Mesendoderm (in vitro differentiated cells): Measurements from ENCODE around the gene ZBTB46.

Experiments
- DNase-seq: peaks from one replicate; pipeline ENCODE4 v3.0.0; 2013
- H2AK5ac ChIP-seq: 2 replicates; pipeline ENCODE4 v1.6.1; 2013; ENCODE audit warnings: low read length, inconsistent platforms
- H2BK120ac ChIP-seq: 2 replicates; pipeline ENCODE4 v1.6.1; 2013; ENCODE audit warnings: low read depth, mild to moderate bottlenecking, low read length, moderate library complexity, mixed read lengths
- H2BK15ac ChIP-seq: replicated peaks from 2 replicates; pipeline ENCODE4 v1.6.1; 2013; ENCODE audit warnings: low read depth, mild to moderate bottlenecking, moderate library complexity
- H2BK5ac ChIP-seq: 2 replicates; pipeline ENCODE4 v1.6.1; 2013; ENCODE audit warnings: low read length, inconsistent platforms
- H3K18ac ChIP-seq: 2 replicates; pipeline ENCODE4 v1.6.1; 2013; ENCODE audit warnings: mild to moderate bottlenecking, low read length, mixed read lengths
- H3K23ac ChIP-seq: one replicate; pipeline ENCODE4 v1.6.1; 2013; ENCODE audit warnings: low read length
- H3K27ac ChIP-seq: 2 replicates; pipeline ENCODE4 v1.5.1; 2013; ENCODE audit warnings: low read depth, mild to moderate bottlenecking, inconsistent platforms, low read length, moderate library complexity
- H3K27me3 ChIP-seq: 2 replicates; pipeline ENCODE4 v1.6.1; 2013; ENCODE audit warnings: low read length, control low read depth, mild to moderate bottlenecking, inconsistent platforms; ENCODE audit not compliant: insufficient read depth, poor library complexity
- H3K36me3 ChIP-seq: 2 replicates; pipeline ENCODE4 v1.6.1; 2013; ENCODE audit warnings: low read length, inconsistent platforms; ENCODE audit not compliant: control insufficient read depth, insufficient read depth
- H3K4ac ChIP-seq: one replicate; pipeline ENCODE4 v1.6.1; 2013; ENCODE audit warnings: low read depth, mild to moderate bottlenecking, low read length, moderate library complexity
- H3K4me1 ChIP-seq: 2 replicates; pipeline ENCODE4 v1.6.1; 2013; ENCODE audit warnings: low read depth, low read length, inconsistent platforms; ENCODE audit not compliant: control insufficient read depth
- H3K4me2 ChIP-seq: 2 replicates; pipeline ENCODE4 v1.6.1; 2013; ENCODE audit warnings: low read length
- H3K4me3 ChIP-seq: 2 replicates; pipeline ENCODE4 v1.5.1; 2013; ENCODE audit warnings: mild to moderate bottlenecking, low read length
- H3K56ac ChIP-seq: one replicate; pipeline ENCODE4 v1.6.1; 2013; ENCODE audit warnings: low read length
- H3K79me1 ChIP-seq: 2 replicates; pipeline ENCODE4 v1.6.1; 2013; ENCODE audit warnings: low read length, inconsistent platforms
- H3K79me2 ChIP-seq: 2 replicates; pipeline ENCODE4 v1.6.1; 2013; ENCODE audit warnings: mild to moderate bottlenecking, low read length; ENCODE audit not compliant: control insufficient read depth, insufficient read depth
- H3K9ac ChIP-seq: 2 replicates; pipeline ENCODE4 v1.6.1; 2013; ENCODE audit warnings: low read length, inconsistent platforms
- H4K5ac ChIP-seq: one replicate; pipeline ENCODE4 v1.6.1; 2013; ENCODE audit warnings: low read length
- H4K8ac ChIP-seq: one replicate; pipeline ENCODE4 v1.6.1; 2013; ENCODE audit warnings: low read depth, mild to moderate bottlenecking, control low read depth, low read length, moderate library complexity
- WGBS: extraction: QIAGEN DNeasy Blood & Tissue Kit; methylation state at CpG from one replicate; pipeline ENCODE4 v1.1.7; 2013; ENCODE audit warnings: low lambda C conversion rate, missing lambda C conversion rate; ENCODE audit not compliant: insufficient coverage; ENCODE audit errors: extremely low coverage; 5-methylcytosine and 5-hydroxymethylcytosine counted together

The ZBTB46 gene

DNA sequence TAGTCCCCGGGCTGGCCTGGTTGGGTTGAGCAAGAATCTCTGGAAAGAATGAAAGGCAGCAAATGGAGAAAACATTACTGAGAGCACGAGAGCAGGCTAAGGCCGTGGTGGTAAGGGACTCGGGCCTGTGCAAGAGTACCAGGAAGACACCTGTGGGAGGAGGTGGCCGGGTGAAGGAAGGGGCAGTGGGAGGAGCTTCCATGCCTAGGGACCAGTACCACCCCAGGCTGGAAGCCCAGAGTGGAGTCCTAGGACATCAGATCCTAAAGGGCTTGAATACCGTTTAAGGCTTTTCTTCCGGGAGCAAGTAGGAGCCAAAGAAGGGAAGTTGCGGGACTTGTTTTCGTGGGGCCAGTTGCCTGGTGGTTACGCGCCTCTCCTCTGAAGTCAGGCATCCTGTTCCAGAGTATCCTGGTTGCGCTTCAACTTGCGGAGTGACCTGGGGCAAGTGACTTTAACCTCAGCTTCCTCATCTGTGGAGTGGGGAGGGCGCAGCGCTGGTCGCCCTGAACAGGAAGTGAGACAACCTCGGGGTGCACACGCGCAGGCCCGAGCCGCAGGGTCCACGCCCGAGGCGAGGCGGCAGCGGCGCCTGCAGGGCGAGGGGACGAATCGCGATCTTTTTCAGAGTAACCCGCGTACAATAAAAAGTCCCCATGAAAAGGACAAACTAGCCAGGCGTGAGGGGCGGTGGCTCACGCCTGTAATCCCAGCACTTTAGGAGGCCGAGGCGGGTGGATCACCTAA is 32.9 kb upstream of the ZBTB46 start:
- H3K9ac ChIP-seq, result peak overlapping the region; percentile 94
- H3K4ac ChIP-seq, result no peak overlapping the region
- no peak overlapping the region for H3K23ac ChIP-seq
- no peak overlapping the region for H4K8ac ChIP-seq
- H3K56ac ChIP-seq, result peak overlapping the region; percentile 89
- no peaks in the 10 kb centered on the region for H3K27me3 ChIP-seq
- no peak overlapping the region for H4K5ac ChIP-seq
- H3K27ac ChIP-seq, result peak overlapping the region; percentile 79
- H2BK5ac ChIP-seq, result no peak overlapping the region
- peak overlapping the region; percentile 19 for H3K4me2 ChIP-seq
- H2BK120ac ChIP-seq, result no peak overlapping the region
- no peak overlapping the region for H2BK15ac ChIP-seq
- peak; percentile 83 for DNase-seq
- WGBS, result no CpG with 5 or more reads among the region's 38 CpGs
- peak overlapping the region; percentile 54 for H3K18ac ChIP-seq
- peaks cover 22% of the 10 kb centered on the region for H3K79me2 ChIP-seq
- no peaks in the 10 kb centered on the region for H3K36me3 ChIP-seq
- no peak overlapping the region for H2AK5ac ChIP-seq
- H3K79me1 ChIP-seq, result peaks cover 9% of the 10 kb centered on the region
- H3K4me1 ChIP-seq, result no peaks in the 10 kb centered on the region
- H3K4me3 ChIP-seq, result peak overlapping the region; percentile 82

DNA sequence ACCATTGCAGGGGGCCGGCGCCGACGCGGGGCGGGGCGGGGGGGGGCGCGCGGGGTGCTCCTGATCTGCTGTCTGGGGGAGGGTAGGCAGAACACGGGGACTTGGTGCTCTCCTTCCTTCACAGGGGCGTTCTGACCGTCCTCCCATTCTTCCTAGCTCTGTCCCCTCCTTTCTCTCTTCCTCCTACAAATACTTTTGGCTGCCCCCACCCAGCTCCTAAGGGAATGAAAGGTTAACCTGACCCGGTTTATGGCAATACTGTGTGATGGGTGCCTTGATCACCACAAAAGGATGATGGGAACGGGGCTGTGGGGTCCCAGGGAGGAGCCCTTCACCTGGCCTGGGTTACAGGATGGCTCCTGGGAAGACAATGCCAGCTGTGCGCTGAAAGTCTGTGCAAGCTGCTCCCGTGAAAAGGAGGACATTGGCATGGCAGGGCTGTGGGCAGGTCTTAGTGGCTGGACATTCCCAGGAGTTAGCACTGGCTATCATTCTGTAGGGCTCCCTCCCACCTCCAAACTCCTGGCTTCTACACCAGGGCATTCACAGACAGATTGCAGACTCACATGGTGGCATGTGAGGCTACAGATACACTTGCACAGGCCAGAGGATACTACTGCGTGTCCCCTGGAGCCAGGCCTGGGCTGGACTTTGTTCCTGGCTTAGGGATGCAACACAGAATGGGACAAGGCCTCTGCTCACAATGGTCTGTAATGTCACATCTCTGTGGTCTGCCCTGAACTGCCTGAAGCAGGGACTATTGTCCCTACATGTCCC is 32.1 kb upstream of the ZBTB46 start:
- peak overlapping the region; percentile 89 for H3K56ac ChIP-seq
- H3K9ac ChIP-seq, result peak overlapping the region; percentile 94
- no peak overlapping the region for H3K4me3 ChIP-seq
- H2BK15ac ChIP-seq, result no peak overlapping the region
- no peak for DNase-seq
- peaks cover 9% of the 10 kb centered on the region for H3K79me1 ChIP-seq
- no peak overlapping the region for H3K4ac ChIP-seq
- H3K27ac ChIP-seq, result no peak overlapping the region
- no peak overlapping the region for H3K23ac ChIP-seq
- H3K4me1 ChIP-seq, result no peaks in the 10 kb centered on the region
- peaks cover 22% of the 10 kb centered on the region for H3K79me2 ChIP-seq
- no peak overlapping the region for H3K18ac ChIP-seq
- WGBS, result no CpG with 5 or more reads among the region's 18 CpGs
- H4K5ac ChIP-seq, result no peak overlapping the region
- H2BK5ac ChIP-seq, result no peak overlapping the region
- no peaks in the 10 kb centered on the region for H3K36me3 ChIP-seq
- H2AK5ac ChIP-seq, result no peak overlapping the region
- no peak overlapping the region for H3K4me2 ChIP-seq
- H4K8ac ChIP-seq, result no peak overlapping the region
- H3K27me3 ChIP-seq, result no peaks in the 10 kb centered on the region
- no peak overlapping the region for H2BK120ac ChIP-seq

DNA sequence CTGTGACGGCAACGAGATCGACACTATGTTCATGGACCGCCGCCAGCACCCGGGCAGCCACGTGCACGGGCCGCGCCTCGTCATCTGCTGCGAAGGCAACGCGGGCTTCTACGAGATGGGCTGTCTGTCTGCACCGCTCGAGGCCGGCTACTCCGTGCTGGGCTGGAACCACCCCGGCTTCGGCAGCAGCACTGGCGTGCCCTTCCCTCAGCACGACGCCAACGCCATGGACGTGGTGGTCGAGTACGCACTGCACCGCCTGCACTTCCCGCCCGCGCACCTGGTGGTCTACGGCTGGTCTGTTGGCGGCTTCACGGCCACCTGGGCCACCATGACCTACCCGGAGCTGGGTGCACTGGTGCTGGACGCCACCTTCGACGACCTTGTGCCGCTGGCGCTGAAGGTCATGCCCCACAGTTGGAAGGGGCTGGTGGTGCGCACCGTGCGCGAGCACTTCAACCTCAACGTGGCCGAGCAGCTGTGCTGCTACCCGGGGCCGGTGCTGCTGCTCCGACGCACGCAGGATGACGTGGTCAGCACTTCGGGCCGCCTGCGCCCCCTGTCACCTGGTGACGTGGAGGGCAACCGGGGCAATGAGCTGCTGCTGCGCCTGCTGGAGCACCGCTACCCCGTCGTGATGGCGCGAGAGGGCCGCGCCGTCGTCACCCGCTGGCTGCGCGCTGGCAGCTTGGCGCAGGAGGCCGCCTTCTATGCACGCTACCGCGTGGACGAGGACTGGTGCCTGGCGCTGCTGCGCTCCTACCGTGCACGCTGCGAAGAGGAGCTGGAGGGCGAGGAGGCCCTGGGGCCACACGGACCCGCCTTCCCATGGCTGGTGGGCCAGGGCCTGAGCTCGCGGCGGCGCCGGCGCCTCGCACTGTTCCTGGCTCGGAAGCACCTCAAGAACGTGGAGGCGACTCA is 31.2 kb upstream of the ZBTB46 start:
- no peak overlapping the region for H2BK120ac ChIP-seq

DNA sequence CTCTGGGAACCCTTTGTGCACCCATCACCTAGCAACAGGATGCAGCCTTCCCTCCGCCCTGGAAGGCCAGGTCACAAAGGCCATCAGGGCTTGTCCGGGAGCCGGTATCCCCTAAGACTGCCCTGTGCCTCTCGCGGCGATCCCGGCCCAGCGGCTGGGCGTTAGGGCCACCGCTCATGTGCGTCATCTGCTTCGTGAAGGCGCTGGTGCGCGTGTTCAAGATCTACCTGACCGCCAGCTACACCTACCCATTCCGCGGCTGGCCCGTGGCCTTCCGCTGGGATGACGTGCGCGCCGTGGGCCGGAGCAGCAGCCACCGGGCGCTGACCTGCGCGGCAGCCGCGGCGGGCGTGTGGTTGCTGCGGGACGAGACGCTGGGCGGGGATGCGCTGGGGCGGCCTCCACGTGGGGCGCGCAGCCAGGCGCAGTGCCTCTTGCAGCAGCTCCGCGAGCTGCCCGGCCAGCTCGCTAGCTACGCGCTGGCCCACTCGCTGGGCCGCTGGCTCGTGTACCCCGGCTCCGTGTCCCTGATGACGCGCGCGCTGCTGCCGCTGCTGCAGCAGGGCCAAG is 30.4 kb upstream of the ZBTB46 start, which contains the start of gene ABHD16B:
Gene ABHD16B, plus strand, starts transcription at position 134 of the 570 bp plus-strand sequence. Its CDS starts 43 bp downstream, at position 177.
- H3K4me2 ChIP-seq, result no peak within 1 kb of the TSS
- H2AK5ac ChIP-seq, result no peak within 1 kb of the TSS
- H2BK120ac ChIP-seq, result no peak within 1 kb of the TSS
- H3K4ac ChIP-seq, result no peak within 1 kb of the TSS
- no peaks in the 10 kb centered on the region for H3K36me3 ChIP-seq
- peaks cover 9% of the 10 kb centered on the region for H3K79me1 ChIP-seq
- no peak within 1 kb of the TSS for H4K8ac ChIP-seq
- no peak within 1 kb of the TSS for H3K23ac ChIP-seq
- no peak within 1 kb of the TSS for H2BK5ac ChIP-seq
- WGBS, result no CpG with 5 or more reads among the region's 59 CpGs
- H2BK15ac ChIP-seq, result no peak within 1 kb of the TSS
- no peak for DNase-seq
- H3K27ac ChIP-seq, result no peak within 1 kb of the TSS
- peaks cover 11% of the 10 kb centered on the region for H3K79me2 ChIP-seq
- no peak within 1 kb of the TSS for H3K18ac ChIP-seq
- no peak within 1 kb of the TSS for H3K4me3 ChIP-seq
- H3K9ac ChIP-seq, result no peak within 1 kb of the TSS
- H3K4me1 ChIP-seq, result no peaks in the 10 kb centered on the region
- no peak within 1 kb of the TSS for H4K5ac ChIP-seq
- H3K56ac ChIP-seq, result peak within 1 kb of the TSS; percentile 34
- no peaks in the 10 kb centered on the region for H3K27me3 ChIP-seq

More for the DNA sequence above, 31.2 kb upstream of the ZBTB46 start:
- Histone ChIP-seq H3K18ac (no peak overlapping the region), H3K27me3 (no peaks in the 10 kb centered on the region), H3K36me3 (no peaks in the 10 kb centered on the region), H3K4me3 (no peak overlapping the region), H4K8ac (no peak overlapping the region), H2AK5ac (no peak overlapping the region), H2BK15ac (no peak overlapping the region), H4K5ac (no peak overlapping the region), H3K4me1 (no peaks in the 10 kb centered on the region), H3K79me1 (peaks cover 9% of the 10 kb centered on the region), H2BK5ac (no peak overlapping the region), H3K27ac (no peak overlapping the region), H3K79me2 (peaks cover 17% of the 10 kb centered on the region), H3K4ac (no peak overlapping the region), H3K9ac (no peak overlapping the region), H3K4me2 (no peak overlapping the region), H3K23ac (no peak overlapping the region), H3K56ac (no peak overlapping the region)
- WGBS, result no CpG with 5 or more reads among the region's 95 CpGs
- DNase-seq, result no peak

DNA sequence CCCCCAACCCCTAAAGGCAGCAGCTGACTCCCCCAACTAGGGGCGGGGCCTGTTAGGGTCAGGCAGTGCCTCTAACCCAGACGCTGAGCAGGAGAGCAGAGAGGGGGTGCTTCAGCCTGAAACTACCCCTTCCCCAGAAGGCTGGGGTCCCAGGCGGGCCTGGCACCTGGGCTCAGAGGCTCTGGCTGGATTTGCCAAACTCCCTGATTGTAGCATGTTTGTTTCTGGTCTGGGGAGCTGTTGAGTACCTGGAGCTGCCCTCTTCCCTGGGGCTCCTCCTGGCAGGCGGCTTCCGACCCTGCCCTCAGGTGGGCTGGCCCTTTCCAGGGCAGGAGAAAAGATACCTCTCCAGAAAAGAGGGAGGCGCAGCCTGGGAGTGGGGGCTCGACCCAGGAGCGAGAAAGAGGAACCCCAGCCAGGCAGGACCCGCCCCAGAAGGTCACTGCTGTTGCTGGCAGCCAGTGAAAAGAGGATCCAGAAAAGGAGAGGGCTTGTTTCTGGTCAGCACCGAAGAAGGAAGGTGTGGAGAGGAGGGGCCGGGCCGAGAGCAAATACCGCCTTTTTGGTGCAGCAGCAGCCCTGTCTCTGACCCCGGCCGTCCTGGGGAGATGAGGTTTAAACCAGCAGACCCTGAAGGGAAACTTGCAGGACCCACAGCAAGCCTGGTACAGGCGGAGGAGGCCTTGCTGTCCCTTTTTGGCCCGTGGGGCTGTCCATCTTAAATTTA is 29.4 kb upstream of the ZBTB46 start:
- no peak overlapping the region for H3K27ac ChIP-seq
- H3K18ac ChIP-seq, result no peak overlapping the region
- no peaks in the 10 kb centered on the region for H3K4me1 ChIP-seq
- no peak overlapping the region for H2BK15ac ChIP-seq
- peak overlapping the region; percentile 34 for H3K56ac ChIP-seq
- H3K4ac ChIP-seq, result no peak overlapping the region
- DNase-seq, result no peak
- no peak overlapping the region for H4K5ac ChIP-seq
- H4K8ac ChIP-seq, result no peak overlapping the region
- H3K9ac ChIP-seq, result no peak overlapping the region
- no CpG with 5 or more reads among the region's 17 CpGs for WGBS
- H3K36me3 ChIP-seq, result no peaks in the 10 kb centered on the region
- peaks cover 3% of the 10 kb centered on the region for H3K79me2 ChIP-seq
- no peak overlapping the region for H3K23ac ChIP-seq
- H2AK5ac ChIP-seq, result no peak overlapping the region
- no peaks in the 10 kb centered on the region for H3K27me3 ChIP-seq
- H2BK120ac ChIP-seq, result no peak overlapping the region
- no peak overlapping the region for H3K4me2 ChIP-seq
- H2BK5ac ChIP-seq, result no peak overlapping the region
- peaks cover 6% of the 10 kb centered on the region for H3K79me1 ChIP-seq
- no peak overlapping the region for H3K4me3 ChIP-seq
